Erythroblast (primary cell): ENCODE results near the gene MAEA.

Source experiments
- DNase-seq, 2 experiments: peaks; one replicate each; lab custom pipeline; 2025; lab: John Stamatoyannopoulos, UW
- GATA1 ChIP-seq: IDR thresholded peaks from 2 replicates; pipeline ENCODE4 v1.6.1; 2011; ENCODE audit warnings: low read depth, mild to moderate bottlenecking, control low read depth, low read length, moderate library complexity
- POLR2A ChIP-seq: IDR thresholded peaks from 2 replicates; pipeline ENCODE4 v1.6.1; 2011; ENCODE audit warnings: mild to moderate bottlenecking, low read length

The MAEA gene

DNA sequence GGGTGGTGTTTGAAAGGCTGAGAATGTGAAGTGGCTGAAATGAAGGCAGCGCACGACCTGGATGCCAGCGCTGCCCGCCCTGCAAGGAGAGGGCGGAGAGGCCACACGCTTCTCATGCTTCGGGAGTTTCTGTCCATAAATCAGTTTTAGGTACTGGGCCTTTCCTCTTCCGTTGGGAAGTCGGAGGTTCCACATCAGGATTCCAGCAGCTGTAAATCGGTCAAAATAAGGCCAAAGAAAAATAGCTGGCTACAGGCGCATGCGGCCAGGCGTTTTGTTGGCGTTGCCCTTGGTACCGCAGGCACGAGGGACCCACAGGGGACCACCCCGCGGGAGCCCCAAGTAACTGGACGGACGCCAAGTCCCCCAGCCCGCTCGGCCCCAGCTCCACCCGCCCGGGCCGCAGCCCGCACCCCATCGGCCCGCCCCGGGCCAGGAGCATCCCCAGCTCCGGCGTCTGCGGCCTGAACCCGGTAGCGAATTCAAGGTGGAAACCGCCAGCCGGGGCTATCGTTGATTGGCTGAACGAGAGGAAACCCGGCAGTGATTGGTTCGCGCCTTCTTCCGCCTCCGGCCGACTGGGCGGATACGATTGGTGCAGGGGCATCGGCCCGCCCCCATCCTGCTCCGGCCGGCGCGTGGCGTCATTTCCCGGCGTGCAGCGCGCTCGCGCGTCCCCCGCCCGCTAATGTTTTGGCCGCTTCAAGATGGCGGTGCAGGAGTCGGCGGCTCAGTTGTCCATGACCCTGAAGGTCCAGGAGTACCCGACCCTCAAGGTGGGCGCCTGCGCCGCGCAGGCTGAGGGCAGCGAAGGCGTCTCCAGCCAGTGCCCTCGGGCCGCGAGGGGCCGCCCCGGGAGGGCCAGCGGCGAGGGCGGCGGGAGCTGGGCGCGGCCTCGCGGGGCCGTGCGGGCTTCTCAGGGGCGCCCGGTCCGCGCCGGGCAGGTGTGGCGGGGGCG, at the start of gene MAEA:
MAEA (plus strand) TSS at position 685 of the 958 bp plus-strand sequence; CDS start at position 708, 23 bp downstream.
- no peak for TF ChIP-seq GATA1
- TF ChIP-seq POLR2A = peak; percentile 97
- DNase-seq = peak; percentile 98 to 99

DNA sequence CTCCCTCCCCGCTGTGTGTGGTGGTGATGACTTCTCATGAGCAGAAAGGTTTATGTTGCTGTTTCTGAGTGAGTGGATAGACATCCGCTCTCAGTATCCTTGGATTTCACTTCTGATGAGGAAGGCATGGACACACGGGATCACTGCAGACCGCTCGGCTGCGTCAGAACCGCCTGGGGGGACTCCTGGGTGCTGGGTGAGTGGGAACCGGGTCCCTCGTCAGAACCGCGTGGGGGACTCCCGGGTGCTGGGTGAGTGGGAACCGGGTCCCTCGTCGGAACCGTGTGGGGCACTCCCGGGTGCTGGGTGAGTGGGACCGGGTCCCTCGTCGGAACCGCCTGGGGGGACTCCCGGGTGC, 49.8 kb upstream of the MAEA start:
- DNase-seq = no peak
- TF ChIP-seq GATA1 = no peak
- no peak for TF ChIP-seq POLR2A

DNA sequence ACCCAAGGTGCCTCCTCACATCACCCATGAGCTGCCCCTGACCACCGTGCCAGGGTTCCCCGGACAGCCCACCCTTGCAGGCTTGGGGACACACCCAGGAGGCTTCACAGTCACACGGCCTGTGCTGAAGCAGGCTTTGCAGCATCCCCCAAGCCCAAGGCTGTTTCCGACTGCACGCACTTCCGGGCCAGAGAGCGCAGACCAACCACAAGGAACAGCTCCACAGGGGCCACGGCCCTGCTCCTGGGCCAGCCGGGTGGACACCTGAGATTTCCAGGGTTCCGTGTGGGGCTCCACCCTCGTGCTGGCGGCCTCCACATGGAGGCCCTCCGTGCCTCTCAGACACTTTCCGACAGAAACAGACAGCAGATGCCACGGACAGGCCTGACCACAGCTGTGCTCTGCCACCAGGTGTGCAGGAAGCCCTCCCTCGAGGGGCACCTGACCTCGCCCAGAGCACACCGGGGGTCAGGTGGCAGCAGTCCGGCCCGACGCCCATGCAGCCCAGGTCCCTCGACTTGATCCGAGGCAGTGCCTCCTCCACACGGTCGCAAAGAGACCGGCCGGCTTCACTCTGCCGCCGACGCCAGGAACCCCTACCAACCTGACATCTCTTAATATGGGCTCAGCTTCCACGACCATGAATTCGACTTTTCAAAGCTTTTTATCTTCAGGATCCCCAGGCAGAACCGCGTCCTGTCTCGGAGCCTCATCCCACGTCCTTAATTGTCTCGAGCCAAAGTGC, 48.8 kb upstream of the MAEA start:
- no peak for DNase-seq
- TF ChIP-seq GATA1 = no peak
- TF ChIP-seq POLR2A = no peak

DNA sequence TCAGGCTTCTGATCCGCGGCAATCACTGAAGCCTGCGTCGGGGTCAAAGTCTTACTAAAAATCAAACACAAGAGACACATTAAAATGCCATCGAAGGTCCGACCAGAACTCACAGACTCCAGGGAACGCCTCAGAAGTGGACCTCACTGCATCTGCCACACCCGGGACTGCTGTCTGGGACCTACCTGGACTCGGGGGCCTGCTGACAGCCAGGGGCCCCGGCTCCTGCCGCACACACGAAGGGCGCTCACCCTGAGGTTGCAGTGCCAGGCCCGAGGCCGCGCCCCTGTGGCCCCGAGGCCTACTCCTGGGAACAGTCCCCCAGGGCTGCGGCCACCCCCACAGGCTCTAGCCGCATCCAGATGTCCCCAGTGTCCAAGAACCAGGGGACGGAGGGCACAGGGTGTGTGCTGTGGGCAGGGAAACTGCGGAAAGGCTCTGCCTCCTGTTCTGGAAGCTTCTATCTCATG, 48.2 kb upstream of the MAEA start:
- TF ChIP-seq GATA1 (no peak), POLR2A (no peak)
- DNase-seq = no peak

DNA sequence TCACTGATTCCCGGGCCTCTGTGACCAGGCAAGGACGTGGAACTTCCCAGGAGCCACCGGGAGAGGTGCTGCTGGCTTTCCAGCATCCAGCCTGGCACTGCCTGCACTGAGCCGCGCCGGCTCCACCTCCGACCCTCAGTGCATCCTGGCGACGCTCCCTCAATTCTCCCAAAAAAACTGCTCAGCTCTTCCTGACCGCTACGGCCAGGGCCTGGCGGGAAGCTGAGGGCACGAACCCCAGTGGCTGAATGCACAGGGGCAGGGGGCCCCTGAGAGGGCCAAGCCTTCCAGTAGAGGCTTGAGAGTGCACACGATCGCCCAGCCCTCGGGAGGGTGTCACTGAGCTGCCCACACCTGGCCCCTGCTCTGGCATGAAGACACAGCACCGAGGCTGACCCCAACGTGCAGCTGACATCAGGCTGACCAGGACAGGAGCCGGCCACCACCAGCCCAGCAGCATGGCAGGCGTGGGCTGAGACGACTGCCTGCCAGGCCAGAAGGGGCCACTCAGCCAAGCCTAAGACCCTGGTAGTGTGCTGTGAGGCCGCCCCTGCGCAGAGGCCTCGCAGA, 47.7 kb upstream of the MAEA start:
- TF ChIP-seq POLR2A (no peak), GATA1 (no peak)
- no peak for DNase-seq

DNA sequence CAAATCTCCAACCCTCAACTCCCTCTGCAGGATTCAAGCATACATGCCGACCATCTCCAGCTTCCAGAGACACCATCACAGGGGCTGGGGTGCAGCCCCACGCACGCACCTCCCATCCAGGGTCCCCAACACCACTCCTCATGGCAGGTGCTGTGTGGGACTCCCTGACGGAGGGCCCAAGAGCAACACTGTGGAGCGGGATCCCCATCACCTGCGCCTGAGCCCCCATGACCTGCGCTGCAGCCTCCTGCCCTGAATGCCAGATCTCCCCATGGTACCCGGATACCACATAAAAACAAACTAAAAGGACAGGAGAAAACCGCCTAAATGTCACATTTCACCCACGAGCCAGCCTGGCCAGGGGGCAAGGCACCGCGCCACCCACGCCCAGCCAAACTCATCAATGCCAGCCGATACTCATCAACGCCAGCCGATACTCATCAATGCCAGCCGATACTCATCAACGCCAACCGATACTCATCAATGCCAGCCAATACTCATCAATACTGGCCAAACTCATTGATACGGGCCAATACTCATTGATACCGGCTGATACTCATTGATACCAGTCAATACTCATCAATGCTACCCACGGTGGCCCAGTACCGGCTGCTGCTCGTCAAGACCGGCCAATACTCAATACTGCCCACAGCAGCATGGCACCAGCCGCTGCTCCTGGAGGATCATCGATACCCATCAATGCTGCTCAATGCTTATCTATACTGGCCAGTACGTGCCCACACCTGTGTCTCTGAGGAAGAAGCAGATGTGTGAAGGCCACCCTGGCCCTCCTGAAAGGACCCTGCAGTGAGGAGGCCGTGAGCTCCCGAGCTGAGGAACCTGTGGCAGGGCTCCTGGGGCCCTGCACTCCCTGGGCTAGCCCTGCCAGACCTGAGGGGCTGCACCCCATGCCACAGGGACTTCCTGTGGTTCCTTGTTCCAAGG, 46.9 kb upstream of the MAEA start:
- TF ChIP-seq POLR2A (no peak), GATA1 (no peak)

DNA sequence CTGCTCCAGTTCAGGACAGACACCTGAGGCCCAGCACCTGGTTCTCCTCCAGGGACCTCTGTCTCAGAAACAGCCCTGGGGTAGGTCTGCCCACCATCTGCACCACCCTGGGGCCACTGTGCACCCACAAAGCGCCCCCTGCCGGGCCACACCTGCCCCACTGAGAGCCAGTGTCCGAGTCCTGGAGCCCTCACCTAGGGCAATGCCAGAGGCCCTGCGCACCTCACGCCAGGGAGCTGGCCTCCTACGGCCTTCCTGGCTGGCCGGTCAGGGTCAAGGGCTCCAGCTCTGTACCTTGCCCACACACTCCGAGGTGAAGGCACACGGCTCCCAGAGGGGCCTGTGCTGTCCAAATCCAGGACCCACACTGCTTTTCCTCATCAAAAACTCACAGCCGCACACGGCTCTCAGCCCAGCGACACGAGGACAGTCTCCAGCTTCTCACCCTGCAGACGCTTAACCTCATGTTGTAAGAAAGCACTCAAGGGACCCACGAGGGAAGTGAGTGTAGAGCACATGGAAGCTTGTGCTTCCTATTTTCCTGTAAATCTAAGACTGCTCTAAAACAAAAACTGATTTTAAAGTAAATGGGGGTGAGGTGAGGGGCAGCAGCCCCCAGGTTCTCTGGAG, 46.1 kb upstream of the MAEA start:
- TF ChIP-seq POLR2A (no peak), GATA1 (no peak)
- no peak for DNase-seq

More for the DNA sequence above, 46.9 kb upstream of the MAEA start:
- DNase-seq = no peak

DNA sequence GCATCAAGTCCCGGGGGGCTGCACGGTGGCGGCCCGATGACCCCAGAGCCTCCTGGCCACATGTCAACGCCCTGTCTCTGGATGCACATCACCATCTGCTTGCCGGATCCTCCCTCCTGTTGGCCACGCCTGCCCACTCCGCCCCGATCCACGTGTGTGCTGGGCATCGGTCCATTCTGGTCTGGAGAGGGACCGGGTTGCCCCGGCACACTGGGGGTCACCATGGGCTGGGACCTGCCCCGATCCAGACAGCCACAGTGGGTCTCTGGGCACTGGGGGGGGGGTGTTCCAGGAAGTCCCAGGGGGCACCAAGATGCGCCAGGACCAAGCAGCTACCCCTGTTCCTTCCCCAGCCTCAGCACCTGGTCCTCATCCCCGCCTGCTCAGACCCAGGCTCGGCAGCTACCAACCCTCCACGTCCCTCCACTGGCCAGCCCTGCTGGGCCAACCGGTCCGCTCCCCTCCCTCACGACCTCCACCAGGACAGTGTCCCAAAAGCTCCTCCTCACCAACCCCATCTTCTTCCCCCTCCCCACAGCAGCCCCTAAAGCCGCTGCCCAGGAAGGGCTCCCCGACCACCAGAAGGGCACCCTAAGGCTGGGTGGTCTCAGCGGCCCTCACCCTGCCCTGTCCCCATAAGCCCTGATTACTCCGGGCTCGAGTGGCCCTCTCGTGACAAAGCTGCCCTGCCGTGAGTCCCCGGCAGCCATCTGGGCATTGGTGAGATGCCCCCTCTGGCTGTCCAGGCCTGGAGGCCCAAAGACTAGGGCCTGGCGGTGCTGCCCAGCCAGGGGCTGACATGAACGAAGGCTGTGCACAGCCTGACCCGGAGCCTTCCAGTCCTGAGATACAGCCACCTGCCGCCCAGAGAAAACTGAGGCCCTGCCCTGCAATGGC, 45.4 kb upstream of the MAEA start:
- no peak for TF ChIP-seq POLR2A
- TF ChIP-seq GATA1 = no peak
- no peak for DNase-seq

DNA sequence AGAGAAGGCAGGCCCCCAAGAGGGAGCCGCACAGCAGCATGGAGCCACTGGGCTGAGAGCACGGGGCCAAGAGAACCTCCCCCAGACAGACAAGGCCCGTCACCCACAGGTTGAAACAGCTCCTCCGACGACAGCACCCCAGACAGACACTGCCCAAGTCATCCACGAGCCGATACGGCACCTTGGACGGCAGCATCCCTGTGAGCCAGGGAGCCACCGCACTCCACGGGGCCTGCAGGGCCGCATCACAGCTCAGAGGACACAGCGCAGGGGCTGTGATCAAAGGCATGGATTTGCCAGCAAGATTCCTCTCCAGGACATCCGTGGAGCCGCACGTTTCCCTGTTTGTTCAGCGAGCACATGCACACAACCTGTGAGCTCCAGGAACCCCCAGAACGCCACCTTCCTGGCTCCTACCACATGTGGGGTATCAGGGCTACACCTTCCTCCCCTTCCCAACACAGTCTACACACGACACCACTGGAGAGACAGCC, 44.7 kb upstream of the MAEA start:
- no peak for DNase-seq
- no peak for TF ChIP-seq POLR2A
- no peak for TF ChIP-seq GATA1

DNA sequence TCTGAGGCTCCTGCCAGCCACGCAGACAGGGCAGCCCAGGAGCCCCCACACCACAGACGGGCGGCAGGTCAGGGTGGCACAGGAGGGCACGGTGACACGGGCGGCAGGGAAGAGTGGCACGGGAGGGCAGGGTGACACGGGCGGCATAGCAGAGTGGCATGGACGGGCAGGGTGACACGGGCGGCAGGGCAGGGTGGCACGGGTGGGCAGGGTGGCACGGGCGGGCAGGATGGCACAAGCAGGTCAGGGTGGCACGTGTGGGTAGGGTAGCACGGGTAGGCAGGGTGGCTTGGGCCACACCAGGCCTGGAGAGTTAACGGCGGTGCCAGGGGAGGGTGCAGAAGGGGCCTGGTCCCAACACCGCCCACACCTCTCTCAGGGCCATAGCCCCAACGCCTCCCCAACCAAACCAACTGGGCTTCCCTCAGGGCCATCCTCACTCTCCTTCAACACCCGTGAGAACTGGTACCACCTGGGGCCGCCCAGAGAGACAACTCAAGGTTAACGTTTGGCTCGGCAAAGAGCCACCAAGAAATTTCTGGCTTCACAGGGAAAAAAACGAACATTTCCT, 44.1 kb upstream of the MAEA start:
- TF ChIP-seq POLR2A (no peak), GATA1 (no peak)
- no peak for DNase-seq

DNA sequence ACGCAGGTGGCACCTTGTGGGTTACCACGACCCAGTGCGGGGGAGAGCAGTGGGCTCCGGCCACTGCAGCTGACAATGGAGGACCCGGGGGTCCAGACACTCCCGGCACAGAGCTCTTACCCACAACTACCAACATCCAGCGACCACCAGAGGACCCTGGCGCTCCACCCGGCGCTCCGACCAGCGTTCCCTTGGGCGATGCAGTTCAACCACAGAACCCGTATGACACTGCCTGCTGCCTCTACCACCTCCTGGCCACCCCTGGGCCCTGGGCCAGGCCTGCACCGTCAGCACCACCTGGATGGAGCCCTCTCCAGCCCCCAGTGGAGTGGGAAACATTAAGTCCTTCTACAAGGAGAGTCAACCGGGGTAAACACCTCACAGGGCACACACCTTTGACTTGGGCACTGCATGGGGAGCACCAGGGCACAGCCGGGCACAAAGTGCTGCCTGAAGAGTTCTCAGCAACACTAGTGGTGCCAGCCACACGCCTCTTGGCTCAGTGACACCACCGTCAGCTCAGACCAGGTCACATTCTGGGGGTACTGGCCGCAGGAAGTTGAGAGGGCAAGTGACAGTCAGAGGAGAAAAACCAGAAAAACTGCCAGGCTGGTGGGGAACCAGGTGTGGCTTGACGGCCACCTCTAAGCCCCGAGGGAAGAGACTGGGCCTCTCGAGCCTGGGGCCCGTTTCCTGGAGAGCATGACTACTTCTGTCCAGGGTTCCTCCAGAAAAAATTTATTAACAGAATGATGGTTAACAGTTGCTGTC, 43.4 kb upstream of the MAEA start:
- DNase-seq = no peak
- TF ChIP-seq POLR2A = no peak
- TF ChIP-seq GATA1 = no peak
